Lower leg skin (tissue), 4 donors: Measurements from ENCODE around the gene UBE2Z. TPM values are rescaled to one million over a fixed set of nuclear protein-coding genes. Genes with fewer than 3 reads are reported as not detected.

ENCODE experiments used
- DNase-seq, 2 donors: peaks; one replicate each; pipeline ENCODE4 v3.0.0-alpha.2; 2019; ENCODE audit warnings: low spot score in 2 of 2
- H3K4me3 ChIP-seq: fragments of 200-600 bp; sonication (generic); 2 replicates; pipeline ENCODE4 v1.5.1; 2017; ENCODE audit warnings: mild to moderate bottlenecking, low read depth; ENCODE audit not compliant: poor library complexity, severe bottlenecking
- CTCF ChIP-seq, 3 donors: fragments of 450-650 bp; IDR thresholded peaks; one replicate each; pipeline ENCODE4 v1.5.1; 2016; ENCODE audit warnings: antibody characterized with exemption in 3 of 3, mild to moderate bottlenecking in 3 of 3, moderate library complexity in 2 of 3
- POLR2A ChIP-seq, 2 donors: fragments of 450-650 bp; IDR thresholded peaks; one replicate each; pipeline ENCODE4 v1.6.1; 2016 to 2017; ENCODE audit warnings: antibody characterized with exemption in 2 of 2, mild to moderate bottlenecking in 1 of 2, moderate library complexity in 1 of 2
- WGBS, 2 donors: methylation state at CpG; one replicate each; pipeline ENCODE4 v1.1.5; 2018; 5-methylcytosine and 5-hydroxymethylcytosine counted together
- intact Hi-C: fragments of 100-400 bp; cut with DNase I; formaldehyde crosslinking; loops from one replicate; pipeline ENCODE4 v1.15.0; 2023; ENCODE audit warnings: low total_unique reads
- total RNA-seq, 4 donors: library from RNA; depleted of rRNA; stranded (reverse); fragments of >200 nt; gene quantifications; one replicate each; pipeline ENCODE4 v1.1.0, GENCODE V29; 2016

The UBE2Z gene
- total RNA-seq, 4 donors from 2014 or later: 60.0 to 66.7 (median 64.9) TPM

- intact Hi-C loops: loop anchor here (5.0 kb wide), 1 partner anchor 82 kb away; no protein-coding TSS in a partner anchor
- TF ChIP-seq POLR2A (IDR thresholded peaks at IDR 0.05) (no peak), CTCF (IDR thresholded peaks at IDR 0.05) (peak in 1 of 3 donors; percentile 66)
- DNase-seq: peak; percentile 40 to 90
- no peak overlapping the region for H3K4me3 ChIP-seq
- 20 to 21% methylated on average over 12 of the region's 12 CpGs for WGBS, 2 donors
These were observed 29.0 kb upstream of the UBE2Z start for GRCh38 chr17:48878920-48879898.

GRCh38 chr17:48882272-48882671, 25.9 kb upstream of the UBE2Z start:
- WGBS, 2 donors: 77 to 87% methylated on average over 2 of the region's 2 CpGs
- intact Hi-C loops: loop anchor here (5.0 kb wide), 2 partner anchors 65 to 165 kb away; partner anchors contain the start of gene TTLL6
- no peak overlapping the region for H3K4me3 ChIP-seq
- TF ChIP-seq CTCF (IDR thresholded peaks at IDR 0.05) (no peak), POLR2A (IDR thresholded peaks at IDR 0.05) (no peak)
- no peak for DNase-seq

DNA sequence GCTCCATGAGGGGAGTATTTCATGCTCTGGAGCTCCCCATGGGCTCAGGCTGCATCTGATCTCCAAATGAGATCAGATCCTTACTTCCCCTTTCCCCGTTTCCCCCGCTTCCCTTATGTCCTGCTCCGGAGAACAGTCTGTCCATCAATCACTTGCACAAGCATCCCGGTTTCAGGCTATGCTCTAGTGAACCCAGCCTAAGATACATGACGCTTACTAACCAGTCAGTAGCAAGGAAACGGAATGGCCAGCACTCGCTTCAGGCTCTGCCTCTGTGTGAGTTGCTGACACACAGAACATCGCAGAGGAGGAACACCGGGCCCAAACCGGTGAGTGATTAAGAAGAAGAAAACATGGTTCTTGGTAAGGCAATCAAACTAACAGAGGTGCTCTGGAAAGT, 25.0 kb upstream of the UBE2Z start:
- no peak overlapping the region for H3K4me3 ChIP-seq
- WGBS, 2 donors: 64 to 65% methylated on average over 10 of the region's 10 CpGs
- TF ChIP-seq POLR2A (IDR thresholded peaks at IDR 0.05) (no peak), CTCF (IDR thresholded peaks at IDR 0.05) (no peak)
- intact Hi-C loops: loop anchor here (5.0 kb wide), 2 partner anchors 66 to 166 kb away; partner anchors contain the start of gene TTLL6
- DNase-seq: no peak

- WGBS, 2 donors: 92 to 93% methylated on average over 2 of the region's 2 CpGs
- no peak for DNase-seq
- intact Hi-C loops: no loop called here
- no peak overlapping the region for H3K4me3 ChIP-seq
- no peak for TF ChIP-seq CTCF (IDR thresholded peaks at IDR 0.05)
- no peak for TF ChIP-seq POLR2A (IDR thresholded peaks at IDR 0.05)
These were observed 18.1 kb upstream of the UBE2Z start for GRCh38 chr17:48890086-48890485.

- peak overlapping the region; percentile 58 for H3K4me3 ChIP-seq
- intact Hi-C loops: no loop called here
- no peak for TF ChIP-seq POLR2A (IDR thresholded peaks at IDR 0.05)
- no peak for TF ChIP-seq CTCF (IDR thresholded peaks at IDR 0.05)
- WGBS, 2 donors: 1 to 2% methylated on average over 24 of the region's 24 CpGs
- DNase-seq: no peak
These were observed 15.1 kb upstream of the UBE2Z start for GRCh38 chr17:48892940-48893645.
